GM12875 (cell line): ENCODE measurements around the gene ASMTL.
A peak's percentile ranks its signal among the peaks of the same experiment; 100 is the strongest.

Experiments used
- H3K4me3 ChIP-seq: one replicate; pipeline ENCODE4 v1.5.1; 2011; ENCODE audit warnings: low read depth, low read length, control low read depth
- TF ChIP-seq, protein P1 (sequence below): IDR thresholded peaks from 2 replicates; pipeline ENCODE4 v1.5.1; 2011; ENCODE audit warnings: low read depth, mild to moderate bottlenecking, control low read depth, inconsistent platforms, low read length, moderate library complexity, borderline replicate concordance; ENCODE audit not compliant: insufficient read depth

Gene ASMTL

DNA sequence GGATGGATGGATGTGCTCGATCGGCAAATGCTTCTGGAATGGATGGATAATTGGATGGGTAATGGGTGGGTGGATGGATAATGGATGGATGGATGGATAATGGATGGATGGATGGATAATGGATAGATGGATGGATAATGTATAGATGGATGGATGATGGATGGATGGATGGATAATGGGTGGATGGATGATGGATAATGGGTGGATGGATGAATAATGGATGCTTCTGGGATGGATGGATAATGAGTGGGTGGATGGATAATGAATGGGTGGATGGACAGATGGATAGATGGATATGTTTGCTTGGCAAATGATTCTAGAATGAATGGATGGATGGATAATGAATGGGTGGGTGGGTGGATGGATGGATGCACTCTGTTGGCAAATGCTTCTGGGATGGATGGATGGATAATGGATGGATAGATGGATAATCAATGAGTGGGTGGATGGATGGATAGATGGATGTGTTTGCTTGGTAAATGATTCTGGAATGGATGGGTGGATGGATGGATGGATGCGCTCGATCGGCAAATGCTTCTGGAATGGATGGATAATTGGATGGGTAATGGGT, 57.0 kb downstream of the ASMTL start:
- TF ChIP-seq, protein P1, sequence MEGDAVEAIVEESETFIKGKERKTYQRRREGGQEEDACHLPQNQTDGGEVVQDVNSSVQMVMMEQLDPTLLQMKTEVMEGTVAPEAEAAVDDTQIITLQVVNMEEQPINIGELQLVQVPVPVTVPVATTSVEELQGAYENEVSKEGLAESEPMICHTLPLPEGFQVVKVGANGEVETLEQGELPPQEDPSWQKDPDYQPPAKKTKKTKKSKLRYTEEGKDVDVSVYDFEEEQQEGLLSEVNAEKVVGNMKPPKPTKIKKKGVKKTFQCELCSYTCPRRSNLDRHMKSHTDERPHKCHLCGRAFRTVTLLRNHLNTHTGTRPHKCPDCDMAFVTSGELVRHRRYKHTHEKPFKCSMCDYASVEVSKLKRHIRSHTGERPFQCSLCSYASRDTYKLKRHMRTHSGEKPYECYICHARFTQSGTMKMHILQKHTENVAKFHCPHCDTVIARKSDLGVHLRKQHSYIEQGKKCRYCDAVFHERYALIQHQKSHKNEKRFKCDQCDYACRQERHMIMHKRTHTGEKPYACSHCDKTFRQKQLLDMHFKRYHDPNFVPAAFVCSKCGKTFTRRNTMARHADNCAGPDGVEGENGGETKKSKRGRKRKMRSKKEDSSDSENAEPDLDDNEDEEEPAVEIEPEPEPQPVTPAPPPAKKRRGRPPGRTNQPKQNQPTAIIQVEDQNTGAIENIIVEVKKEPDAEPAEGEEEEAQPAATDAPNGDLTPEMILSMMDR: no peak
- no peak overlapping the region for H3K4me3 ChIP-seq

DNA sequence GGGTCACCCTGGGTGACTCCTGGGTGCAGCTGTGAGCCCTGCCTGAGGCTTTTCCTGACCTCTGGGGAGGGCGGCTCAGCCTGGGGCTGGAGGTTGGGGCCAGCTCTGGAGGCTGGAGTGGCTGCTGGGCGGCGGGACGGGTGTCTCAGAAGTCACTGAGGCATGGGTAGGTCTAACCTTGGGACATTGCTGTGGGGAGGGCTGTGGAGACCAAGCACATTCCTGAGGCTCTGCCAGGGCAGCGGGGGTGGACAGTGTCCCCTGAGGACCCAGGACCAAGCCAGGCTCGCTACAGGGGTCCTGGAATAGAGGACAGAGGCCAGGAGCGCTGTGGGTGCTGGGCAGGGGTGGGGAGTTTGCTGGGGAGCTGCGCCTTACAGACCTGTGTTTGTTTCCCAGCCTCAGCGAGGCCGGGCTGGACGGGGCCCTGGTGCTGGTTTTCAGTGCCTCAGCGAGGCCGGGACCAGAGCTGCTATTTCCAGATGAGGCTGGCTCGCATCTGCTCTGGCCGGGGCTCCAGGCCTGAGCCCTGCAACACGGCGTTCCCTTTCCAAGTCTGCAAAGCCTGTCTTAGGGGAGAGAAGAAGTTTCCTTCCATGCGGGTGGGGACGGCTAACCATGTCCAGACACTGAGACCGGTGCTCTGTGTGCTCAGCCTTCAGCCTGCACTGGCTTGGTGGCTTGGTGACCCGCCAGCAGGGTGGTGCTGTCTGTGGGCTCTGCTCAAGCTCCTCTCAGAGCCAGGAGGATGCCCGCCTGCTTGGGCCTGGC, 57.8 kb downstream of the ASMTL start:
- no peak overlapping the region for H3K4me3 ChIP-seq
- TF ChIP-seq, protein P1: no peak

DNA sequence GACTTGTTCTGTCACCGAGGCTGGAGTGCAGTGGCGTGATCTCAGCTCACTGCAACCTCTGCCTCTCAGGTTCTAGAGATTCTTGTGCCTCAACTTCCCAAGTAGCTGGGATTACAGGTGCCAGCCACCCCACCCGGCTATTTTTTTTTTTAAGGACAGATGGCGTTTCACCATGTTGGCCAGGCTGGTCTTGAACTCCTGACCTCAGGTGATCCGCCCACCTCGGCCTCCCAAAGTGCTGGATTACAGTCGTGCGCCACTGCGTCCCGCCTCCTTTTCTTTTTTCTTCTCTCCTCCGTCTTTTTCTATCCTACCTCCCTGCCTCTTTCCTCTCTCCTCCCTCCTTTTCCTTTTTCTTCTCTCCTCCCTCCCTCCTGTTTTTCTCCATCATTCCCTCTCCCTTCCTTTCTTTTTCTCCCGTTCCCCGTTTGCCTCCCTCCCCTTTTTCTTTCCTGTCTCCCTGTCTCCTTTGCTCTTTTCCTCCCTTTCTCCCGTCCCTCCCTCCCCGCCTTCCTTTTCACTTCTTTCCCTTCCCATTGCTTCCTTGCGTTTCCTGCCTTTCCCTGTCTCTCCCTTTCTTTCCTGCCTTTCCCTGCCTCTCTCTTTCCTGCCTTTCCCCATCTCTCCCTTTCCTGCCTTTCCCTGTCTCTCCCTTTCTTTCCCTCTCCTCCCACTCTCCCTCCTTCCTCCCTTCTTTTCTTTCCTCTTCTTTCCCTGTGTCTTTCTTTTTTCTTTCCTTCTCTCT, 58.7 kb downstream of the ASMTL start:
- TF ChIP-seq, protein P1: no peak
- H3K4me3 ChIP-seq: no peak overlapping the region

DNA sequence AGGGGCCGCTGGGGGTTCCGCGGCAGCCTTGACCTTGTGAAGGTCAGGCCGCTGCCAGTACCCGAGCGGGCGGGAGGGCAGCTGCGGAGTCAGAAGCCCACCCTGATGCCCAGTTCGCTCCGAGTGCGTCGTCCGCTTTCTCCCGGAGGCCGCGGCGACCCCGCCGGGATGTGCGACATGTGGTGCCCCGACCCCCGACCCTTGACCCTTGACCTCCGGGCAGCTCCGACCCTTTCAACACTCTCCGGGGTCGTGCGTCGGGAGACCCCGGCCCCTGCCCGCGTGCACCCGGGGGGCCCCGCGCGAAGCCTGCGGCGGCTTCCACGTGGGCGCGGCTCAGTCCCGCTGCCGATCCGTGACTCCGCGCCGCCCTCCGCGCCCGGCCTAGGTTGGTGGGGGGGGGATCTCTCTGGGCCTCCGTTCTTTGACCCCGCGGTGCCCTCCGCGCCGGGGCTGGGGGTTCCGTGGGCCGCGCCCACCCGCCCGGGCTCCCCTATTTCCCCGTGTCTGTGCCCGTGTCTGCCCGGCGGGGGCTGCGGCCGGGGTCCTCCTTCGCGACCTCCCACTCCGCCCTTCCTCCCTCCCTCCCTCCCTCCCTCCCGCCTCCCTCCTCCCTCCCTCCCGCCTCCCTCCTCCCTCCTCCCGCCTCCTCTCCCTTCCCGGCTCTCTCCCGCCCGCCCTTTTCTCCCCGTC, 60.2 kb downstream of the ASMTL start:
- peak overlapping the region; percentile 100 for H3K4me3 ChIP-seq
- TF ChIP-seq, protein P1: no peak

DNA sequence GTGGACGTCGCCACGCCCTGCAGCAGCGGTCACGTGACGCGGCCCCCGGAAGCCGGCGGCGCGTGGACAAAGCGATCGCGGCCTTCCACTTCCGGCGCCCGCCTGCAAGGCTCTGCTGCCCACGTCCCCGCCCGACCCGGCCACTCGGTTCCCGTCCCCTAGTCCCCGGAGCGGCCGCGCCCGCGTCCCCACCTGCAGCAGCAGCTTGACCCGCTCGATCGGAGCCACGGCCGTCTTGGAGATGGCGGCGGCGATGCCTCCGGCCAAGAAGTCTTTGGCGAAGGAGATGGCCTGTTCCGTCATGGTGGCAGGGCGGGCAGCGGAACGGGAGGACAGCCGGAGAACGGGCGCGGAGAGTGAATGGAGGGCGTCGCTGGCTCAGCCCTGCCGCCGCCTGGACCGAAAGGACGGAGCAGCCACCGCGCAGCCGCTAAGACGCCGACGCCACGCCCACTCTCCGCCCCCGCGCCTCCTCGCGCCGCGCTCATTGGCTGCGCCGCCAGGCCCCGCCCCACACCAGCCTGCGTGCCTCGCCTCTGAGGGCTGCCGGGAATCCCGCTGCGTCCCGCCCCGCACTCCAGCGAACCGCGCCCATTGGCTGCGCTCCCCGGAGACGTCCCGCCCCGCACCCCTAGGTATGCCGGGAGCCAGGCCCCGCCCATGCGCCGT, 60.9 kb downstream of the ASMTL start, which contains the start of gene SLC25A6:
Gene SLC25A6, minus strand, starts transcription at position 407 of the 669 bp plus-strand sequence. Its CDS starts 104 bp downstream, at position 303.
- H3K4me3 ChIP-seq: peak within 1 kb of the TSS; percentile 100
- TF ChIP-seq, protein P1: no peak

DNA sequence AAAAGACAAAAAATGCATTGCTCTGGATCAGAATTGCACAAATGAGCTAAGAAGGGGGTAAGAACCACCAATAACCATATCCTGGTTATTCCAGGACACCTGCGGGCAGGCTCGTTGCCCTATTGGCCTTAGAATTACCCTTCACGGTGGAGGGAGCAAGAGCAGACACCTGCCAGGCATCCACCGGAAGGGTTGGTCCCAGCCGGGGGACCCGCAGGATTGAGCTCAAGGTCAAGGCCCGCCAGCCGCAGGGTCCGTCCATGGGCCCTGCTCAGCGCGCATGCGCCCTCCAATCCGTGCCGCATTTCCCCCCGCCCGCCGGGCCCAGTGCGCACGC, 61.4 kb downstream of the ASMTL start:
- TF ChIP-seq, protein P1: no peak

More for the DNA sequence above, 61.4 kb downstream of the ASMTL start:
- H3K4me3 ChIP-seq: peak overlapping the region; percentile 100
